T47D (cell line): ENCODE measurements around the gene SLC2A4RG.
"Not testable (repeated sequence)": the region's sequence is repeated elsewhere in the genome, so short reads cannot be mapped to it uniquely, and the experiment has no call there.

Experiments
- DNase-seq, 2 experiments: peaks; one replicate each; pipeline versions ENCODE4 v3.0.0 to v3.0.0-alpha.2; 2011 to 2012; ENCODE audit warnings: low read depth in 1 of 2, low spot score in 1 of 2
- JUND ChIP-seq: IDR thresholded peaks from 2 replicates; pipeline ENCODE4 v1.6.1; 2012; ENCODE audit warnings: low read depth
- in situ Hi-C: cut with HindIII; loops from 2 replicates; pipeline ENCODE4 v1.10.0; 2016; ENCODE audit warnings: low sequenced_read_pairs, low pct_unique_long_range_greater_than_20kb

The SLC2A4RG gene

DNA sequence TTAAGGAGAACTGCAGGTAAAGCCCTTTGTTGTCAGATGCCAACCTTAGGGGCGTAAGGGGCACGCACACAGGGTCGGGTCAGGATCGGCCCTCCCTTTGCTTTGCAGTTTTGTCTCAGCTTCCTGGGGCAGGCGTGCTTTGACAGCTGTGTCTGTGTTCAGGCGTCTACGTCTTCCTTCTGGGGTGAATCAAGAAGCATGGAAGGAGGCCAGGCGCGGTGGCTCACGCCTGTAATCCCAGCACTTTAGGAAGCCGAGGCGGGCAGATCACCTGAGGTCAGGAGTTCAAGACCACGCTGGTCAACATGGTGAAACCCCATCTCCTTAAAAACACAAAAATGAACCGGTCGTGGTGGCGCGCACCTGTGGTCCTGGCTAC lies 30.4 kb upstream of the SLC2A4RG start:
- DNase-seq = no peak
- in situ Hi-C loops = no loop called here
- TF ChIP-seq JUND = no peak

DNA sequence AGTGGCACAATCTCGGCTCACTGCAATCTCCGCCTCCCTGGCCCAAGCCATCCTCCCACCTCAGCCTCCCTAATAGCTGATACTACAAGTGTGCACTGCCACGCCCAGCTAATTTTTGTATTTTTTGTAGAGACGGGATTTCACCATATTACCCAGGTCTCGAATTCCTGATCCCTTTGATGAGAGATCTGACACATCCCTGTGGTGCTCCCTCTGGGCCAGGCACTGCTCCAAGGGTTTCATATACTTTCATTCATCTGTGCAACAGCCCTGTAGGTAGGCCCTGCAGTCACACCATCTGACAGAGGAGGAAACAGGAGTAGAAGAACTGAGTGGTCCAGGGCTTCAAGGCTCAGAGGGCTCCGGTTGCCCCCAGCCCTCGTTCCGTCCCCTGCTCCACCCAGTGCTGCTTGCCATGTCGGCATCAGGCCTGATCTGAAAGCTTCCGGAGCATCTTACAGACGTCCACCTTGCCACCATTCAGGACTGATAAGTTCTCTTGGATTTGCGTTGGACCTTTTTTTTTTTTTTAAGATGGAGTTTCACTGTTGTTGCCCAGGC lies 28.4 kb upstream of the SLC2A4RG start:
- DNase-seq = no peak
- TF ChIP-seq JUND = no peak
- in situ Hi-C loops = no loop called here

DNA sequence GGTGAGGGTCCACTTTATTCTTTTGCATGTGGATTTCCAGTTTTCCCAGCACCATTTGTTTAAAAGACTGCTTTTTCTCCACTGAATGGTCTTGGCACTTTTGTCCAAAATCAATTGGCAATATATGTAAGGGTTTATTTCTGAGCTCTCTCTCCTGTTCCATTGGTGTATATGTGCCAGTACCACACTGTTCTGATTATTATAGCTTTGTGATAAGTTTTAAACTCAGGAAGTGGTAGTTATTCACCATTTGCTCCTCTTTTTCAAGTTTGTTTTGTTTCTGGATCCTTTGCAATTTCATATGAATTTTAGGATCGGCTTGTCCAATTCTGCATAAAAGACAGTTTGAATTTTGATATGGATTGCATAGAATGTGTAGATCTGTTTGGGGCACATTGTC lies 27.4 kb upstream of the SLC2A4RG start:
- TF ChIP-seq JUND = no peak
- no peak for DNase-seq
- in situ Hi-C loops = no loop called here

DNA sequence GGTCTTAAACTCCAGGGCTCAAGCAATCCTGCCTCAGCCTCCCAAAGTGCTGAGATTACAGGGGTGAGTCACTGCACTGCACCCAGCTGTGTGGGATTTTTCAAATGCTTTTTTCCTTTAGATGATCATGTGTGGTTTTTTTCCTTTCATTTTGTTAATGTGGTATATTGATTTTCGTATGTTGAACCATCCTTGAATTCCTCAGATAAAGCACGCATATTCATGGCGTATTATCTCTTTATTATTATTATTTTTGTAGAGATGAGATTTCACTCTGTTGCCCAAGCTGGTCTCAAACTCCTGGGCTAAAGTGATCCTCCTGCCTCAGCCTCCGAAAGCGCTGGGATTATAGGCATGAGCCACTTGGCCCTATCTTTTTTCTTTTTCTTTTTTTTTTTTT lies 24.7 kb upstream of the SLC2A4RG start:
- in situ Hi-C loops = no loop called here
- TF ChIP-seq JUND = no peak
- DNase-seq = no peak

DNA sequence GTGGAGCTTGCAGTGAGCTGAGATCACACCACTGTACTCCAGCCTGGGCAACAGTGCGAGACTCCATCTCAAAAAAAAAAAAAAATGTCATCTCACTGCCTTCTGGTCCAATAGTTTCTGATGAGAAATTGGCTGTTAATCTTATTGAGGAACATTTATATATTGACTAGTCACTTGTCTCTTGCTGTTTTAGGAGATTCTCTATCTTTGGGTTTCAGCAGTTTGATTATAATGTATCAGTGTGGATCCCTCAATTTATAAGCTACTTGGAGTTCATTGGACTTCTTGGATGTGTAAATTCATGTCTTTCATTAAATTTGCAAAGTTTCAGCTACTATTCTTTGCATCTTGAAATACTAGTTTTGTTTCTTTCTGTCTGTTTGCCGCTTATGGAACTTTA lies 20.6 kb upstream of the SLC2A4RG start:
- DNase-seq = no peak
- TF ChIP-seq JUND = no peak
- in situ Hi-C loops = no loop called here

DNA sequence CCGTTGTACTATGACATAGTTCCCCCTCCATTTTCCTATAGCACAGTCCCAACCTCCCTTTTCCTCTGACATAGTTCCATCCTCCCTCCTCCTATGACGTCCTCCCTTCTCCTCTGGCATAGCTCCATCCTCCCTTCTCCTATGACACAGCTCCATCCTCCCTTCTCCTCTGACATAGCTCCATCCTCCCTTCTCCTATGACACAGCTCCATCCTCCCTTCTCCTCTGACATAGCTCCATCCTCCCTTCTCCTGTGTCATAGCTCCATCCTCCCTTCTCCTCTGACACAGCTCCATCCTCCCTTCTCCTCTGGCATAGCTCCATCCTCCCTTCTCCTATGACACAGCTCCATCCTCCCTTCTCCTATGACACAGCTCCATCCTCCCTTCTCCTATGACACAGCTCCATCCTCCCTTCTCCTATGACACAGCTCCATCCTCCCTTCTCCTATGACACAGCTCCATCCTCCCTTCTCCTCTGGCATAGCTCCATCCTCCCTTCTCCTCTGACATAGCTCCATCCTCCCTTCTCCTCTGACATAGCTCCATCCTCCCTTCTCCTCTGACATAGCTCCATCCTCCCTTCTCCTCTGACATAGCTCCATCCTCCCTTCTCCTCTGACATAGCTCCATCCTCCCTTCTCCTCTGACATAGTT lies 16.5 kb upstream of the SLC2A4RG start:
- in situ Hi-C loops, DNase-seq: not testable (repeated sequence)

DNA sequence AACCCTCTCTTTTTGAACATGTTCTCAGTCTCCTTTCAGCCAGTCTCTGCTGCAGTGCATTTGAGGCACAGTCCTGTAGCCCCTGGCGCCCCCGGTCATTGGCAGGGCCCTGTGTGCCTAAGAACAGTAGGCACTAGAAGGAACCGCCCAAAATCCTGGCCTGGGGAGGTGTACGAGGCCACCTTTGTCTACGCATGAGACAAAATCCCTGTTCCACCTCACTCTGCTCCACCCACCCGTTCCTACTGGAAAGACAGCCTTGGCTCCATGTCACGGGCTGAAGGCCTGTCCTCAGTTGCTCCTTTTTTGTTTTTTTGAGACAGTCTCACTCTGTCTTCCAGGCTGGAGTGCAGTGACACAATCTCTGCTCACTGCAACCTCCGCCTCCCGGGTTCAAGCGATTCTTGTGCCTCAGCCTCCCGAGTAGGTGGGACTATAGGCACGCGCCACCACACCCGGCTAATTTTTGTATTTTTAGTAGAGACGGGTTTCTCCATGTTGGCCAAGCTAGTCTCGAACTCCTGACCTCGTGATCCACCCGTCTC lies 9.3 kb upstream of the SLC2A4RG start:
- in situ Hi-C loops, DNase-seq: not testable (repeated sequence)

DNA sequence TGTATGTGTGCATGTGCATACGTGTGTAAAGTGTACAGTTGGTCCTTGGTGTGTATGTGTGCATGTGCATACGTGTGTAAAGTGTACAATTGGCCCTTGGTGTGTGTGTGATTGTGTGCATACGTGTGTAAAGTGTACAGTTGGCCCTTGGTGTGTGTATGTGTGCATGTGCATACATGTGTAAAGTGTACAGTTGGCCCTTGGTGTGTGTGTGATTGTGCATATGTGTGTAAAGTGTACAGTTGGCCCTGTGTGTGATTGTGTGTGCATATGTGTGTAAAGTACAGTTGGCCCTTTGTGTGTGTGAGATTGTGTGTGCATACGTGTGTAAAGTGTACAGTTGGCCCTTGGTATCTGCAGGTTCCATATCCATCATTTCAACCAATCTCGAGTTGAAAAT lies 8.2 kb upstream of the SLC2A4RG start:
- in situ Hi-C loops = no loop called here
- DNase-seq = no peak

DNA sequence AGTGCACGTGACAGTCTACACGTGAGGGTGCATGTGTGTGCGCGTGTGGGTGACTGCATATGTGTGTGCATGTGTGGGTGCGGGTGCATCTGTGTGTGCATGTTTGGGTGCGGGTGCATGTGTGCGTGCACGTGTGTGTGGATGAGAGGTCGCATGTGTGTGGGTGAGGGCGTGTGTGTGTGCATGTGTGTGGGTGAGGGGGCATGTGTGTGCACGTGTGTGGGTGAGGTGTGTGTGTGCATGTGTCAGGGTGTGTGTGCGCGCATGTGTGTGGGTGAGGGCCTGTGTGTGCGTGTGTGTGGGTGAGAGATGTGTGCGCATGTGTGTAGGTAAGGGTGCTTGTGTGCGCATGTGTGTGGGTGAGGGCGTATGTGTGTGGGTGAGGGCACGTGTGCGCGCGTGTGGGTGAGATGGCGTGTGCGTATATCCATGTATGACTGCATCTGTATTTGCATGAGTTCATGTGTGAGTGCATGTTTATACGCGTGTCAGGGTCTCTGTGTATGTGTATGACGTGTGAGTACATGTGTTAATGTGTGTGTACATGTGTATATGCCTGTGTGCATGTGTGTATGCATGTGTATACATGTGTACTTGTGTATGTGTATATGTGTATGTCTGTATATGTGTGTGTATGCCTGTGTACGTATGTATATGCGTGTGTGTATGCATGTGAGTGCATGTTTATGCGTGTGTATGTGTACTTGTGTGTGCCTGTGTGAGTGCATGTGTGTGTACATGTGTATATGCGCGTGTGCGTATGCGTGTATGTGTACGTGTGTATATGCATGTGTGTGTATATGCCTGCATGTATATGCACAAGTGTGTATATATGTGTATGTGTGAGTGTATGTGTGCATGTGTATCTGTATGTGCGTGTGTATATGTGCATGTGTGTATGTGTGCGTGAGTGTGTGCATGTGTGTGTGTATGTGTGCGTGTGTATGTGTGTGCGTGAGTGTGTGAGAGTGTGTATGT lies 7.2 kb upstream of the SLC2A4RG start:
- TF ChIP-seq JUND = no peak
- in situ Hi-C loops = no loop called here
- no peak for DNase-seq

More for the DNA sequence above, 8.2 kb upstream of the SLC2A4RG start:
- TF ChIP-seq JUND = no peak

DNA sequence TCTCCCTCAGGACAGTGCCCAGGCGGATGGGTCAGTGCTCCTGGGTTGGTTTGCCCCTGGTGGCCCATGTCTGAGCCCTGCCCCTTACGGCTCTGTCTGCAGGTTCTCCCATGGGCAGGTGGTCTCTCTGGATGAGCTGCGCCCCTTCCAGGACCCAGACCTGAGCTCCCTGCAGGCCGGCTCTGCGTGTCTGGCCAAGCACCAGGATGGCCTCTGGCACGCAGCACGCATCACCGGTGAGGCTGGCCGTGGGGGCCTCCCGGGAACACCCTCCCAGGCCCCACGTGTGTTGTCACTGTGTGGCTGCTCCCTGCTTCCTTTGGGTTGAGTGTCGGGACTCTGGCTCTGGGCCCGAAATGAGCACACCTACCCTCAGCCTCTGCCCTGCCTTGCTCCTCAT lies 6.5 kb upstream of the SLC2A4RG start:
- in situ Hi-C loops = no loop called here
- TF ChIP-seq JUND = no peak
- no peak for DNase-seq

DNA sequence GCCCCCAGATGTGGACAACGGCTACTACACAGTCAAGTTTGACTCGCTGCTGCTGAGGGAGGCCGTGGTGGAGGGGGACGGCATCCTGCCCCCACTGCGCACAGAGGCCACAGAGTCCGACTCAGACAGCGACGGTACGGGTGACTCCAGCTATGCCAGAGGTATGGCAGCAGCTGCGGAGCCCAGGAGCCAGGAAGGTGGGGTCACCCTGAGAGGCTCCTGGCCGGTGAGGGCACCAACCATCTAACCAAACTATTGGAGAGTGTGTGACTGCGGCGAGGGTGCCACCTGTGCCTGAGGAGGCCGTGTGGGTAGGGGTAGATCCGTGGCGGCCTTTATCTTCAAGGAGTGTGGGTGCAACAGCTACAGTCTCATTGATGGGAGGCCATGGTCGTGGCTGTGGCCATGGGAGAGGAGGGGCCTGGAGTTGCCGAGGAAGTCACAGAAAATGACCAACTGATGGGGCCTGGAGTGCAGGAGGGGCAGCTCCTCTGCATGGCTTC lies 5.9 kb upstream of the SLC2A4RG start:
- TF ChIP-seq JUND = no peak
- no peak for DNase-seq
- in situ Hi-C loops = no loop called here

DNA sequence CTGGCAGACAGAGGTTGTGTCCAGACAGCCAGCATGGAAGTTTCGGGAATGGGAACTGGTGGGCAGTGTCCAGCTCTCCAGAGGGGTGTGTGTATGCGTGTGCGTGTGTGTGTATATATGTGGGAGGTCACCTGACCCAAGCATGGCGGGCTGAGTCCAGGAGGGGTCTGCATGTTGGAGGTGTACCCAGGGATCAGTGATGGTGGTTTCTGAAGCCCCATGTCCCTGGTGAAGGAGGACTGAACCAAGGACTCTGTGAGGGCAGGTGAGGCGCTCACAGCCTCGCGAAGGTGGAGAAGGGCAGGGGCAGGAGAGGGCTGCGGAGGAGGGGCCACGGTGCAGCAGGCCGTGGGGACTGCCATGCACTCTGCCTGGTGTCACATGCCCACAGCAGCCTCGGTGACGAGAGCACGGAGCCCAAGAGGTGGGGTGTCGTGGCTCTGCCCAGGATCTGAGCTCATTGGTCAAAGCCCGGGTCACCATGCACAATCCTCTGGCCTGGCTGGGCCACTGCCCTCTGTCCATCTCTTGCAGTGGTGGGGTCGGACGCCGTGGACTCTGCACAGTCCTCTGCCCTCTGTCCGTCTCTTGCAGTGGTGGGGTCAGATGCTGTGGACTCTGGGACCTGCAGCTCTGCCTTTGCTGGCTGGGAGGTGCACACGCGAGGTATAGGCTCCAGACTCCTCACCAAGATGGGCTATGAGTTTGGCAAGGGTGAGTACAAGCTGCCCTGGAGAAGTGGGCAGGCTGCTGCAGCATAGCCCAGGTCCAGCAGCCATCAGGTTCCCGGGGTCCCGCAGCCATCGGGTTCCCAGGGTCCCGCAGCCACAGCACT lies 5.2 kb upstream of the SLC2A4RG start:
- no peak for TF ChIP-seq JUND
- no peak for DNase-seq
- in situ Hi-C loops = no loop called here
